SK-N-MC (cell line): ENCODE data around the gene MAMLD1.

Source experiments
- EZH2 ChIP-seq: fragments of 200-600 bp; sonication (generic); IDR thresholded peaks from one replicate; pipeline ENCODE4 v1.6.1; 2017; ENCODE audit warnings: antibody characterized with exemption
- FOXP2 ChIP-seq: optimal IDR thresholded peaks from 2 replicates; pipeline ENCODE3; 2011; ENCODE audit warnings: mild to moderate bottlenecking, moderate library complexity; ENCODE audit not compliant: insufficient read depth; ENCODE audit errors: extremely low read length, control extremely low read depth
- POLR2AphosphoS5 ChIP-seq: IDR thresholded peaks from 2 replicates; pipeline ENCODE4 v1.6.1; 2012; ENCODE audit warnings: mild to moderate bottlenecking, low read depth, low read length, borderline replicate concordance

DNA sequence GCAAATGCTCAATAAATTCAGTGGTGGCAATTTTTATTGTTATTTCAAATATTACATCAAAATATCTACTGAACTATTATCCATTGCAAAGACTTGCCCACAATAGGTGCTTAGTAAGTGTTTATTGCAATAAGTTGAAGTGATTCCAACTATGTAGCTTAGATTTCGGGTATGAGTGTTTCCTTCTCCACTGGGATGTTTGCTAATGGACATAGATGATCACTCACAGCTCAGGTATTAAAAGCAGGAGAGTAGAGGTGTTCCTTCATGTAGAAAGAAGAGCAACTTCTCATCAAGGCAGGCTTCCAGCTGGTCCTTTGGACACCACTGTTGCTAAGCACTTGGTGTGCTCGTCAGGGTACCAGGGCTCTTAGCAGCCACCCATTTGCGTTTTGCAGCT lies 139.0 kb downstream of the MAMLD1 start:
- no peak for TF ChIP-seq POLR2AphosphoS5
- no peak for TF ChIP-seq EZH2
- no peak for TF ChIP-seq FOXP2
